ENCODE measurements around the gene INTS1. TPM values are rescaled to one million over a fixed set of nuclear protein-coding genes. Genes with fewer than 3 reads are reported as not detected.

The INTS1 gene
- total and polyA plus RNA-seq, 10 of the 15 experiments (the other 5 are each of a cell fraction or from before 2014, with no cell fraction given), result 0.52 to 89.0 (median 15.1) TPM

GRCh38 chr7:1473864-1474512, 30.2 kb downstream of the INTS1 start (continued):
- no peak for TF ChIP-seq HSF1 (IDR thresholded peaks at IDR 0.05; ENCODE audit: low read depth, low read length)
- no peak for TF ChIP-seq JUND (IDR thresholded peaks at IDR 0.05; ENCODE audit: low read depth, low read length)
- no peak for TF ChIP-seq BACH1 (IDR thresholded peaks at IDR 0.05; ENCODE audit: borderline replicate concordance)
- TF ChIP-seq GATAD2B (conservative IDR thresholded peaks at IDR 0.05; ENCODE audit: low read depth), result peak; percentile 47; the same call in 1 of the 2 replicates
- no peak for TF ChIP-seq STAT1 (conservative IDR thresholded peaks at IDR 0.05)
- no peak for TF ChIP-seq CREM (IDR thresholded peaks at IDR 0.05; ENCODE audit: low read depth)
- TF ChIP-seq IRF5 (IDR thresholded peaks at IDR 0.05; ENCODE audit: borderline replicate concordance), result no peak
- TF ChIP-seq MEF2A (IDR thresholded peaks at IDR 0.05; ENCODE audit: insufficient read depth, low read depth, low read length), result no peak
- peak; percentile 28; the same call in 1 of the 2 replicates for TF ChIP-seq SMARCA5 (IDR thresholded peaks at IDR 0.05)
- TF ChIP-seq RAD21 (IDR thresholded peaks at IDR 0.05; ENCODE audit: insufficient read depth, low read depth, low read length), result peak; percentile 66
- TF ChIP-seq NKRF (conservative IDR thresholded peaks at IDR 0.05), result no peak
- no peak for TF ChIP-seq E2F8 (IDR thresholded peaks at IDR 0.05; ENCODE audit: low read depth, partially characterized antibody)
- TF ChIP-seq ZNF687 (IDR thresholded peaks at IDR 0.05), result no peak
- TF ChIP-seq TCF12 (IDR thresholded peaks at IDR 0.05; ENCODE audit: low read depth, low read length), result 0 out of 2 replicates have a peak, but pooled peaks have one; percentile 27
- TF ChIP-seq IKZF1 (conservative IDR thresholded peaks at IDR 0.05), result peak; percentile 40
- TF ChIP-seq PML (IDR thresholded peaks at IDR 0.05; ENCODE audit: low read length), result no peak
- no peak for TF ChIP-seq BRCA1 (IDR thresholded peaks at IDR 0.05; ENCODE audit: low read depth, low read length)
- TF ChIP-seq SMC3 (IDR thresholded peaks at IDR 0.05; ENCODE audit: borderline replicate concordance, low read length), result peak; percentile 51; the same call in 1 of the 2 replicates

Measured in GM12878 (cell line).